ENCODE measurements around the gene ALDOB. TPM values are rescaled to one million over a fixed set of nuclear protein-coding genes. Genes with fewer than 3 reads are reported as not detected.

ALDOB gene
- polyA plus RNA-seq, 2 donors: 0.08 to 0.12 TPM

DNA sequence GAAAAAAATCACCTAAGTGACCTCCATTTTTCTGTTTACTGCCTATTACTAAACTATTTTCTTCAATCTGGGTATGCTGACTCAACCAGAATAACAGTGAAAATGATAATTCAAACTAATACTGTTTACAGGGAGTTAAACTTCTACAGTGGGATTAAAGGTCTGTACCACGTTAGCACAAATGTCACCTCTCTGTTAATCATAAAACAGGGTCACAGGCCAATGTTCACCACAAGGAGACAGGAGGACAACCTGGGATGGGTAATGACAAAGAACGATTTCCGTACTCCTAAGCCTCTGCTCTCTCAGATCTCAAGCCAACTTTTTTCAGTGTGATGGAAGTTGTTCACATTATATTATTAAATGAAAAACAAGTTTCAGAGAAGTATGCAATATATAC is 2.3 kb downstream of the ALDOB start:
- no peaks in the 10 kb centered on the region for H3K36me3 ChIP-seq (ENCODE audit: control insufficient read depth in 2 of 2, insufficient read depth in 2 of 2, low read length in 1 of 2)
- 52 to 55% methylated on average over 3 of the region's 3 CpGs for WGBS, 2 donors
- H3K9me3 ChIP-seq (ENCODE audit: control insufficient read depth in 2 of 2, insufficient read depth in 1 of 2, low read depth in 1 of 2, low read length in 1 of 2): no peaks in the 10 kb centered on the region
- H3K27ac ChIP-seq (ENCODE audit: low read depth in 2 of 2, low read length in 1 of 2): no peak overlapping the region
- no peak overlapping the region for H3K4me3 ChIP-seq (ENCODE audit: low read depth in 1 of 2, low read length in 2 of 2)
- H3K4me1 ChIP-seq (ENCODE audit: control insufficient read depth in 2 of 2, insufficient read depth in 2 of 2, low read length in 1 of 2): no peaks in the 10 kb centered on the region
- H3K27me3 ChIP-seq (ENCODE audit: control insufficient read depth in 1 of 2, insufficient read depth in 2 of 2, low read length in 2 of 2): no peaks in the 10 kb centered on the region

DNA sequence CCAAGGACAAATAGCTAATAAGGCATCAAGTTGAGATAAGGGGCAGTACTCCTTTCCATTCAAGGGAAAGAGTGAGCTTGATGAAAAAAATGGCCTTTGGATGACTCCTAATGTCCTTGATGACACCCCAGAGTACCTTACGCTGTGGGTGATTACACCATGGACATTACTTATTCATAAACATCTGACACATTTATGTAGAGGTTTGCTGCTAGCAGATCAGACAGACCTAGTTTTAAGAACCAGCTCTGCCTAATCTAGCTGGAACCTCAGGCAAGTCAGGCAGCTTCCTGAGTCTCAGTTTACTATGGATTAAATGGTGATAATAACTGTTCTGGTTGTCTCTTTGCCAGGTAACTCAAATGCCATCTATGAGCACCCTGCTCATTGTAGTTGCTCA is 2.8 kb downstream of the ALDOB start:
- H3K4me3 ChIP-seq (ENCODE audit: low read depth in 1 of 2, low read length in 2 of 2): no peak overlapping the region
- H3K36me3 ChIP-seq (ENCODE audit: control insufficient read depth in 2 of 2, insufficient read depth in 2 of 2, low read length in 1 of 2): no peaks in the 10 kb centered on the region
- 86 to 88% methylated on average over 1 of the region's 1 CpG for WGBS, 2 donors
- H3K27ac ChIP-seq (ENCODE audit: low read depth in 2 of 2, low read length in 1 of 2): no peak overlapping the region
- H3K27me3 ChIP-seq (ENCODE audit: control insufficient read depth in 1 of 2, insufficient read depth in 2 of 2, low read length in 2 of 2): no peaks in the 10 kb centered on the region
- H3K9me3 ChIP-seq (ENCODE audit: control insufficient read depth in 2 of 2, insufficient read depth in 1 of 2, low read depth in 1 of 2, low read length in 1 of 2): no peaks in the 10 kb centered on the region
- H3K4me1 ChIP-seq (ENCODE audit: control insufficient read depth in 2 of 2, insufficient read depth in 2 of 2, low read length in 1 of 2): no peaks in the 10 kb centered on the region

DNA sequence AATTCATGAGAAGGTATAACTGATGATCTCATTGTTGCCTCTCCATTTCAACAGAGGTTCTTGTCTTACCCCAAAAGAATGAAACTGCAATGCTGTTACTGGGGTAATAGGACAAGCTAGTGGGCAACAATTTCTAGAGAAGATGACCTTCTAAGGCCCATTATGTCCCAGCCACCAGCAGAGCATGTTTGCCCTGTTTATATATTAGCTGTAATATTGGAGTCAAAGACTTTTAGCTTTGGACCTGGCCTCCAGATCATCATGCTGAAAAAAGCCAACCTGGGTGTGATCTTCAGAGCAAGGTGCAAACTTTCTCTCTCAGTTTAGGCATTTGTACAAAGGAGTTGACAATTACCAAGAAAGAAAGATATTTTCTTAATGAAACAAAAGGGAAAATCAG is 3.4 kb downstream of the ALDOB start:
- no peaks in the 10 kb centered on the region for H3K4me1 ChIP-seq (ENCODE audit: control insufficient read depth in 2 of 2, insufficient read depth in 2 of 2, low read length in 1 of 2)
- no peaks in the 10 kb centered on the region for H3K27me3 ChIP-seq (ENCODE audit: control insufficient read depth in 1 of 2, insufficient read depth in 2 of 2, low read length in 2 of 2)
- no peaks in the 10 kb centered on the region for H3K36me3 ChIP-seq (ENCODE audit: control insufficient read depth in 2 of 2, insufficient read depth in 2 of 2, low read length in 1 of 2)
- H3K4me3 ChIP-seq (ENCODE audit: low read depth in 1 of 2, low read length in 2 of 2): no peak overlapping the region
- H3K9me3 ChIP-seq (ENCODE audit: control insufficient read depth in 2 of 2, insufficient read depth in 1 of 2, low read depth in 1 of 2, low read length in 1 of 2): no peaks in the 10 kb centered on the region
- no peak overlapping the region for H3K27ac ChIP-seq (ENCODE audit: low read depth in 2 of 2, low read length in 1 of 2)

DNA sequence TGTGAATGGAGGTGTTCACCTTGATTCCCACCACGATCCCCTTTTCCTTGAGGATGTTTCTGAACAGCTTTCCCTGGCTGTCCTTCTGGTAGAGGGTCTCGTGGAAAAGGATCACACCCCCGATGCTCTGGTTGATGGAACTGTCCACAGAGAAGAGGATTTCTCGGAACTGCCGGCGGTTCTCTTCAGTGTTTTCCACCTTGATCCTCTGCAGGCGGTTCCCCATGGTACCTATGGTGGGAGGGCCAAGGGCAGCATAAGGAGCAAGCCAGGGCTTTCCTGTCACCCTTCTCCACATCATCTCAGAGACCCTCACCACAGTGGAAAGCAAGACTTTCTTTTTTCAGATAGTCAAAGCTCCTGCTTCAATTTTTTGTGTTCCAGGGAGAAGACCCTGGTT is 5.8 kb downstream of the ALDOB start:
- WGBS, 2 donors: 90 to 92% methylated on average over 7 of the region's 7 CpGs
- Histone ChIP-seq H3K27me3 (ENCODE audit: control insufficient read depth in 1 of 2, insufficient read depth in 2 of 2, low read length in 2 of 2) (no peaks in the 10 kb centered on the region), H3K4me1 (ENCODE audit: control insufficient read depth in 2 of 2, insufficient read depth in 2 of 2, low read length in 1 of 2) (no peaks in the 10 kb centered on the region), H3K36me3 (ENCODE audit: control insufficient read depth in 2 of 2, insufficient read depth in 2 of 2, low read length in 1 of 2) (no peaks in the 10 kb centered on the region), H3K9me3 (ENCODE audit: control insufficient read depth in 2 of 2, insufficient read depth in 1 of 2, low read depth in 1 of 2, low read length in 1 of 2) (no peaks in the 10 kb centered on the region), H3K4me3 (ENCODE audit: low read depth in 1 of 2, low read length in 2 of 2) (no peak overlapping the region), H3K27ac (ENCODE audit: low read depth in 2 of 2, low read length in 1 of 2) (no peak overlapping the region)

DNA sequence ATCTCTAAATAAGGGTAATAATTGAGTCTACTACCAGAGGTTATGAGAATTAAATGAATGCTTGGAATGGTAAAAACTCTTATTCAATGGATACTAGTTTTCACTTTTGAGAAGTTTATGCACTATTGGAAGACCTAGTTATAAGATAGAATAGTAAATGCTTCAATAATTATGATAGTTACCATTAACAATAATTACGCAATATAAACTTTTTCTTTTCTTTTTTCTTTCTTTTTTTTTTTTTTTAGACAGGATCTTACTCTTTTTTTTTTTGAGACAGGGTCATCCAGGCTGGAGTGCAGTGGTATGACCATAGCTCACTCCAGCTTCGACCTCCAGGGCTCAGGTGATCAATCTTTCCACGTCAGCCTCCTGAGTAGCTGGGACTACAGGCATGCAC is 6.7 kb downstream of the ALDOB start:
- Histone ChIP-seq H3K9me3 (ENCODE audit: control insufficient read depth in 2 of 2, insufficient read depth in 1 of 2, low read depth in 1 of 2, low read length in 1 of 2) (no peaks in the 10 kb centered on the region), H3K4me1 (ENCODE audit: control insufficient read depth in 2 of 2, insufficient read depth in 2 of 2, low read length in 1 of 2) (no peaks in the 10 kb centered on the region), H3K27me3 (ENCODE audit: control insufficient read depth in 1 of 2, insufficient read depth in 2 of 2, low read length in 2 of 2) (no peaks in the 10 kb centered on the region), H3K36me3 (ENCODE audit: control insufficient read depth in 2 of 2, insufficient read depth in 2 of 2, low read length in 1 of 2) (no peaks in the 10 kb centered on the region), H3K4me3 (ENCODE audit: low read depth in 1 of 2, low read length in 2 of 2) (no peak overlapping the region), H3K27ac (ENCODE audit: low read depth in 2 of 2, low read length in 1 of 2) (no peak overlapping the region)
- WGBS, 2 donors: 57 to 73% methylated on average over 3 of the region's 3 CpGs

DNA sequence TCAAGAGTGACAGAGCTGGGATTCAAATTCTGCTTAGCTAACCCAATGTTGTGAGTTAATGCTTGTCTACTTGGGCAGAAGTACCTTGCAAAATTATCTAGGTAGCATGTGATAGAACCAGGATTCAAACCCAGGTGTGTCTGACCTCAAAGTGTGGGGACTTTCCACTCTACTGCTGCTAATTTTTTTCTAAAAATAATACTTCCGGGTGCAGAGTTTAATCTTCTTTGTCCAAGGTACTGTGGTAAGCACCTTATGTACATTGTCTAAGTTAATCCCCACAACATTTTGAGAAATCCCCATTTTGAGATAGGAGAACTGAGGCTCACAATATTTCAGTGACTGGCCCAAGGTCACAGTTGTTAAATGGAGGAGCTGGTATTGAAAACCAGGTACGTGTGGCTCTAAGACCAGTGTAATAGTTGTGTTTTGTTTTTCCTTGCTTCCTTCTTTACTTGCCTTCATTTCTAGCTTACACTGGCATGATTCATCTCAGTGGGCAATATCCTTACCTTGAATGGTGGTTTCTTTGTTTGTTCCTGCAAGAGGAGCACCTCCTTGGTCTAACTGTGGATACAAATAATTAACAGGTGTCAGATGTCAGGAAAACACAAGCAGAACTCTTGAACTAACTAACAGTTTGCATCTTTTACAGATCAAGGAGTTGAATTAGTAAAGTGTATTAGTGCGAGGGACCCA is 7.5 kb downstream of the ALDOB start:
- no peaks in the 10 kb centered on the region for H3K9me3 ChIP-seq (ENCODE audit: control insufficient read depth in 2 of 2, insufficient read depth in 1 of 2, low read depth in 1 of 2, low read length in 1 of 2)
- no peaks in the 10 kb centered on the region for H3K4me1 ChIP-seq (ENCODE audit: control insufficient read depth in 2 of 2, insufficient read depth in 2 of 2, low read length in 1 of 2)
- H3K4me3 ChIP-seq (ENCODE audit: low read depth in 1 of 2, low read length in 2 of 2): no peak overlapping the region
- no peak overlapping the region for H3K27ac ChIP-seq (ENCODE audit: low read depth in 2 of 2, low read length in 1 of 2)
- WGBS, 2 donors: 78 to 83% methylated on average over 3 of the region's 3 CpGs
- H3K27me3 ChIP-seq (ENCODE audit: control insufficient read depth in 1 of 2, insufficient read depth in 2 of 2, low read length in 2 of 2): no peaks in the 10 kb centered on the region
- H3K36me3 ChIP-seq (ENCODE audit: control insufficient read depth in 2 of 2, insufficient read depth in 2 of 2, low read length in 1 of 2): no peaks in the 10 kb centered on the region

DNA sequence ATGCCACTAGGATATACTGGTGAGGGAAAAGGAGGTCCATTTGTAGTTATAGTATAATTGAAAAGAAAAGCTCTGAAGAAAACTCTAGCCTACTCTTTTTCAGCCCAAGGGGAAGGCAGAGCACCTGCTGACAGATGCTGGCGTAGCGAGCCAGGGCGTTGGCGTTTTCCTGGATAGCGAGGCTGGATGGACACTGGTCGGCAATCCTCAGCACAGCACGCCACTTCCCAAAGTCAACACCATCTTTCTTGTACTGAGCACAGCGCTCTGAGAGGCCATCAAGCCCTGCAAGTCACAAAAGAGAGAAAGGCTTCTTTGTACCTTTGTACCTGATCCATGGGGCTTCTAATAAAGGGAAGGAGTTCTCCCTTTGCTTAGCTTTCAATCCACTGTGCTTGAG is 8.2 kb downstream of the ALDOB start:
- 91 to 93% methylated on average over 8 of the region's 8 CpGs for WGBS, 2 donors
- no peak overlapping the region for H3K4me3 ChIP-seq (ENCODE audit: low read depth in 1 of 2, low read length in 2 of 2)

DNA sequence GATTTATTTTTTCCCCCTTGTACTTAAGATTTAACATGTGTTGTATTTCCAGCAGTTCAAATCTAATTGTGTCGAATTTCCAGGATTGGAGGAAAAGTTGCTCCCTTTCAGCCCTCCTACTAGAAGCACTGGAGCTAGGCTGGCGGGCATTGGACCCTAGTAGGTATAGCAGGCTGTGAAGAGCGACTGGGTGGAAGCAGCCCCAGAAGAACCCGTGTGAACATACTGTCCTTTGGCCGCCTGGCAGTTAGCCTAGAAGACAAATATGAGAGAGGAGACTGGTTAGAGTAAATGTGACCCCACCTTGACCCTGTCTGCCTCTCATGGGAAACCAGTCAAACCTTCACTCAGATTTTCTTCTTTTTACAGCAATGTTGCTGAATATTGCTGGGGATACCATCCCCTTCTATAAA is 13.9 kb downstream of the ALDOB start:
- no peaks in the 10 kb centered on the region for H3K36me3 ChIP-seq (ENCODE audit: control insufficient read depth in 2 of 2, insufficient read depth in 2 of 2, low read length in 1 of 2)
- 72 to 78% methylated on average over 5 of the region's 5 CpGs for WGBS, 2 donors

More for the DNA sequence above, 8.2 kb downstream of the ALDOB start:
- no peaks in the 10 kb centered on the region for H3K9me3 ChIP-seq (ENCODE audit: control insufficient read depth in 2 of 2, insufficient read depth in 1 of 2, low read depth in 1 of 2, low read length in 1 of 2)
- H3K36me3 ChIP-seq (ENCODE audit: control insufficient read depth in 2 of 2, insufficient read depth in 2 of 2, low read length in 1 of 2): no peaks in the 10 kb centered on the region
- no peaks in the 10 kb centered on the region for H3K4me1 ChIP-seq (ENCODE audit: control insufficient read depth in 2 of 2, insufficient read depth in 2 of 2, low read length in 1 of 2)
- H3K27me3 ChIP-seq (ENCODE audit: control insufficient read depth in 1 of 2, insufficient read depth in 2 of 2, low read length in 2 of 2): no peaks in the 10 kb centered on the region
- H3K27ac ChIP-seq (ENCODE audit: low read depth in 2 of 2, low read length in 1 of 2): no peak overlapping the region

DNA sequence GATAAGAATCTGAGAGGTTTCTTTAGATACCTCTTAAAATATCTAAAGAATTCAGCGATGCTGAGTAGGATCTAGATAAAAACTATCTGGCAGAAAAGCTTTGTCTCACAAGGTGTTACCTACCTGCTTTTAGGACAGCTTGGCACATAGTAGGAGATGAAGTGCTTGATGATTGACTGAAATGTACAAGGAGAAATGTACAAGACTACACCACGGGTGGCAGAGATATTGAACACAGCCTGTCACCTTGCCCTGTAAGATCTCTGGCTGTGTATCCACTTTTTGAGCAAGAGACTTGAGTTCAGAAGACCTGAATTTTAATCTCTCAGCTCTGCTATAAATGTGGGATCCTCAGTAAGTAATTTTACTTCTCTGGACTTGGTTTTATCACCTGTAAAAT is 15.7 kb downstream of the ALDOB start:
- Histone ChIP-seq H3K4me3 (ENCODE audit: low read depth in 1 of 2, low read length in 2 of 2) (no peak overlapping the region), H3K36me3 (ENCODE audit: control insufficient read depth in 2 of 2, insufficient read depth in 2 of 2, low read length in 1 of 2) (no peaks in the 10 kb centered on the region), H3K27ac (ENCODE audit: low read depth in 2 of 2, low read length in 1 of 2) (no peak overlapping the region), H3K9me3 (ENCODE audit: control insufficient read depth in 2 of 2, insufficient read depth in 1 of 2, low read depth in 1 of 2, low read length in 1 of 2) (peaks cover 0 to 3% of the 10 kb centered on the region in 2 donors), H3K27me3 (ENCODE audit: control insufficient read depth in 1 of 2, insufficient read depth in 2 of 2, low read length in 2 of 2) (no peaks in the 10 kb centered on the region), H3K4me1 (ENCODE audit: control insufficient read depth in 2 of 2, insufficient read depth in 2 of 2, low read length in 1 of 2) (no peaks in the 10 kb centered on the region)
- WGBS, 2 donors: 82 to 88% methylated on average over 2 of the region's 2 CpGs

More for the DNA sequence above, 13.9 kb downstream of the ALDOB start:
- Histone ChIP-seq H3K9me3 (ENCODE audit: control insufficient read depth in 2 of 2, insufficient read depth in 1 of 2, low read depth in 1 of 2, low read length in 1 of 2) (no peaks in the 10 kb centered on the region), H3K4me3 (ENCODE audit: low read depth in 1 of 2, low read length in 2 of 2) (no peak overlapping the region), H3K4me1 (ENCODE audit: control insufficient read depth in 2 of 2, insufficient read depth in 2 of 2, low read length in 1 of 2) (no peaks in the 10 kb centered on the region), H3K27ac (ENCODE audit: low read depth in 2 of 2, low read length in 1 of 2) (no peak overlapping the region), H3K27me3 (ENCODE audit: control insufficient read depth in 1 of 2, insufficient read depth in 2 of 2, low read length in 2 of 2) (no peaks in the 10 kb centered on the region)
